Upper lobe of left lung (tissue), 6 donors: ENCODE results near the gene CLDN8. TPM values are rescaled to one million over a fixed set of nuclear protein-coding genes. Genes with fewer than 3 reads are reported as not detected.
A peak's percentile ranks its signal among the peaks of the same experiment; 100 is the strongest.

ENCODE experiments used
- ATAC-seq, 2 donors: fragments of 200-7000 bp; cut with Tn5 transposase; one replicate each; pipeline ENCODE4 v1.9.1; 2022; ENCODE audit warnings: mild to moderate bottlenecking in 2 of 2, moderate library complexity in 2 of 2; ENCODE audit not compliant: low FRiP score in 2 of 2
- DNase-seq, 2 donors: peaks; one replicate each; pipeline ENCODE4 v3.0.0-alpha.2; 2019 to 2020
- H3K27ac ChIP-seq, 4 donors: fragments of 200-600 bp; sonication (generic); one replicate each; pipeline ENCODE4 v1.5.1; 2016 to 2019
- H3K27me3 ChIP-seq, 4 donors: fragments of 200-600 bp; sonication (generic); one replicate each; pipeline ENCODE4 v1.5.1; 2017 to 2019
- H3K36me3 ChIP-seq, 4 donors: fragments of 200-600 bp; sonication (generic); one replicate each; pipeline ENCODE4 v1.5.1; 2016 to 2019
- H3K4me1 ChIP-seq, 4 donors: fragments of 200-600 bp; sonication (generic); one replicate each; pipeline ENCODE4 v1.5.1; 2018 to 2019
- H3K4me3 ChIP-seq, 4 donors: fragments of 200-600 bp; sonication (generic); one replicate each; pipeline ENCODE4 v1.5.1; 2017 to 2019; ENCODE audit warnings: mild to moderate bottlenecking in 2 of 4, moderate library complexity in 1 of 4
- H3K9me3 ChIP-seq, 4 donors: fragments of 200-600 bp; sonication (generic); one replicate each; pipeline ENCODE4 v1.5.1; 2018 to 2019
- EP300 ChIP-seq, 4 donors: sonication (generic); formaldehyde crosslinking; IDR thresholded peaks; one replicate each; pipeline ENCODE4 v1.5.1; 2017; ENCODE audit warnings: antibody characterized with exemption in 4 of 4, control low read depth in 2 of 4
- POLR2A ChIP-seq, 4 donors: fragments of 450-650 bp; IDR thresholded peaks; one replicate each; pipeline ENCODE4 v1.5.1; 2016 to 2017; ENCODE audit warnings: antibody characterized with exemption in 4 of 4, mild to moderate bottlenecking in 2 of 4
- POLR2AphosphoS5 ChIP-seq, 2 donors: sonication (generic); formaldehyde crosslinking; IDR thresholded peaks; one replicate each; pipeline ENCODE4 v1.5.1; 2017; ENCODE audit warnings: antibody characterized with exemption in 2 of 2
- WGBS, 2 donors: methylation state at CpG; one replicate each; pipeline ENCODE4 v1.1.5; 2017 to 2018; 5-methylcytosine and 5-hydroxymethylcytosine counted together
- total RNA-seq, 6 donors: library from RNA; depleted of rRNA in 4 of 6; stranded (reverse); fragments of >200 nt in 4 of 6; gene quantifications; one replicate each; pipeline versions ENCODE4 v1.1.0 to v1.2.1, GENCODE V29; 2016 to 2021
- TF ChIP-seq, protein P1 (sequence below), 6 experiments: fragments of 450-650 bp in 4 of 6; fragments of 200-600 bp in 2 of 6; sonication (generic) in 2 of 6; IDR thresholded peaks; one replicate each; pipeline ENCODE4 v1.5.1; 2016 to 2019; ENCODE audit warnings: antibody characterized with exemption in 6 of 6
- donor health status: DM: no; HTN: no; CAD: no; lungs with moderate emphysema.
- donor health status: DM: no; HTN: yes; CAD: no; lungs with severe emphysema.

Gene CLDN8
- total RNA-seq, 6 donors from 2014 or later = 0.09 to 4.8 (median 1.6) TPM; not detected in 2

DNA sequence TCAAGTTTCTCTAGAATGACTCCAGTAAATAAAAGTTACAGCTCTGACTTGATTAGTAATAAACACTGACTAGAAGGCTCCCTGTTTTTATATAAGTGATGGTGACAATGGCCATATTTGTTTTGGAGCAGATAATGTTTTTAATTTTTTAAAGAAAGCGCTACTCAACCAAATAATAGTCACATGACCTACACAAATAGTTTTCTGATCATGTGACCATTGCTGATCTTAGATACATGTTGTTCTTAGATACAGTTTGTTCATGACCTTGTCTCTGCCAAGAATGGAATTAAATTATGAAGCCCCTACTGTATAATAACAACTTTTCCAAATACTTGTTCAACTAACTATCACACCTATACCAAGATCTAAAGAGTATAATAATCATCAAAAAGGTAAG is 22.3 kb upstream of the CLDN8 start:
- Histone ChIP-seq H3K4me1 (no peaks in the 10 kb centered on the region), H3K27ac (no peak overlapping the region), H3K36me3 (no peaks in the 10 kb centered on the region), H3K4me3 (no peak overlapping the region), H3K9me3 (no peaks in the 10 kb centered on the region), H3K27me3 (no peaks in the 10 kb centered on the region)
- no peak for TF ChIP-seq POLR2AphosphoS5 (IDR thresholded peaks at IDR 0.05)
- 93 to 97% methylated on average over 1 of the region's 1 CpG for WGBS, 2 donors
- DNase-seq = no peak
- no peak for ATAC-seq

GRCh38 chr21:30234643-30235042 is 18.7 kb upstream of the CLDN8 start:
- ATAC-seq (no peak), DNase-seq (no peak)
- no peak for TF ChIP-seq EP300 (IDR thresholded peaks at IDR 0.05)
- TF ChIP-seq, protein P1, sequence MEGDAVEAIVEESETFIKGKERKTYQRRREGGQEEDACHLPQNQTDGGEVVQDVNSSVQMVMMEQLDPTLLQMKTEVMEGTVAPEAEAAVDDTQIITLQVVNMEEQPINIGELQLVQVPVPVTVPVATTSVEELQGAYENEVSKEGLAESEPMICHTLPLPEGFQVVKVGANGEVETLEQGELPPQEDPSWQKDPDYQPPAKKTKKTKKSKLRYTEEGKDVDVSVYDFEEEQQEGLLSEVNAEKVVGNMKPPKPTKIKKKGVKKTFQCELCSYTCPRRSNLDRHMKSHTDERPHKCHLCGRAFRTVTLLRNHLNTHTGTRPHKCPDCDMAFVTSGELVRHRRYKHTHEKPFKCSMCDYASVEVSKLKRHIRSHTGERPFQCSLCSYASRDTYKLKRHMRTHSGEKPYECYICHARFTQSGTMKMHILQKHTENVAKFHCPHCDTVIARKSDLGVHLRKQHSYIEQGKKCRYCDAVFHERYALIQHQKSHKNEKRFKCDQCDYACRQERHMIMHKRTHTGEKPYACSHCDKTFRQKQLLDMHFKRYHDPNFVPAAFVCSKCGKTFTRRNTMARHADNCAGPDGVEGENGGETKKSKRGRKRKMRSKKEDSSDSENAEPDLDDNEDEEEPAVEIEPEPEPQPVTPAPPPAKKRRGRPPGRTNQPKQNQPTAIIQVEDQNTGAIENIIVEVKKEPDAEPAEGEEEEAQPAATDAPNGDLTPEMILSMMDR (IDR thresholded peaks at IDR 0.05) = no peak
- TF ChIP-seq POLR2A (IDR thresholded peaks at IDR 0.05) = no peak
- no peak for TF ChIP-seq POLR2AphosphoS5 (IDR thresholded peaks at IDR 0.05)
- no peaks in the 10 kb centered on the region for H3K4me1 ChIP-seq
- H3K9me3 ChIP-seq = no peaks in the 10 kb centered on the region
- no peak overlapping the region for H3K27ac ChIP-seq
- WGBS, 2 donors = 60 to 69% methylated on average over 2 of the region's 2 CpGs
- no peaks in the 10 kb centered on the region for H3K36me3 ChIP-seq
- H3K4me3 ChIP-seq = no peak overlapping the region
- no peaks in the 10 kb centered on the region for H3K27me3 ChIP-seq

GRCh38 chr21:30234050-30234449 is 18.2 kb upstream of the CLDN8 start:
- no peak overlapping the region for H3K4me3 ChIP-seq
- DNase-seq = no peak
- H3K9me3 ChIP-seq = no peaks in the 10 kb centered on the region
- H3K27ac ChIP-seq = no peak overlapping the region
- 65 to 77% methylated on average over 3 of the region's 3 CpGs for WGBS, 2 donors
- H3K27me3 ChIP-seq = no peaks in the 10 kb centered on the region
- no peaks in the 10 kb centered on the region for H3K36me3 ChIP-seq
- H3K4me1 ChIP-seq = no peaks in the 10 kb centered on the region
- ATAC-seq = no peak
- TF ChIP-seq POLR2AphosphoS5 (IDR thresholded peaks at IDR 0.05) (no peak), POLR2A (IDR thresholded peaks at IDR 0.05) (no peak), EP300 (IDR thresholded peaks at IDR 0.05) (no peak)
- TF ChIP-seq, protein P1 (IDR thresholded peaks at IDR 0.05) = no peak

- Histone ChIP-seq H3K4me3 (no peak overlapping the region), H3K27me3 (no peaks in the 10 kb centered on the region), H3K4me1 (no peaks in the 10 kb centered on the region), H3K36me3 (no peaks in the 10 kb centered on the region), H3K27ac (no peak overlapping the region), H3K9me3 (no peaks in the 10 kb centered on the region)
- 69 to 82% methylated on average over 2 of the region's 2 CpGs for WGBS, 2 donors
- TF ChIP-seq POLR2A (IDR thresholded peaks at IDR 0.05) (no peak), EP300 (IDR thresholded peaks at IDR 0.05) (no peak), POLR2AphosphoS5 (IDR thresholded peaks at IDR 0.05) (no peak)
- TF ChIP-seq, protein P1 (IDR thresholded peaks at IDR 0.05) = no peak
- DNase-seq (no peak), ATAC-seq (peak in 1 of 2 donors; percentile 36)
Measured at GRCh38 chr21:30233228-30234020, 17.5 kb upstream of the CLDN8 start.

DNA sequence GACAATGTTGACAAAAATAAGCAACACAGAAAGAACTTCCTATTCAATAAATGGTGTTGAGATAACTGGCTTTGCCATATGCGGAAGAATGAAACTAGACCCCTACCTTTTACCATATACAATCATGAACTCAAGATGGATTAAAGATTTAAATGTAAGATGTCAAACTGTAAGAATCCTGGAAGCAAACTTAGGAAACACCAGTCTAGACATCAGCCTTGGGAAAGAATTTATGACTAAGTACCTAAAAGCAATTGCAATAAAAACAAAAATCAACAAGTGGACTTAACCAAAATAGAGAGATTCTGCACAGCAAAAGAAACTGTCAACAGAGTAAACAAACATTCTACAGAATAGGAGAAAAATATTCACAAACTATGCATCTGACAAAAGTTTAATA is 16.1 kb upstream of the CLDN8 start:
- Histone ChIP-seq H3K9me3 (no peaks in the 10 kb centered on the region), H3K4me1 (peaks cover 0 to 4% (median 2%) of the 10 kb centered on the region in 4 donors), H3K36me3 (no peaks in the 10 kb centered on the region), H3K27ac (no peak overlapping the region), H3K4me3 (no peak overlapping the region), H3K27me3 (no peaks in the 10 kb centered on the region)
- no peak for TF ChIP-seq POLR2A (IDR thresholded peaks at IDR 0.05)
- TF ChIP-seq, protein P1 (IDR thresholded peaks at IDR 0.05) = no peak
- TF ChIP-seq POLR2AphosphoS5 (IDR thresholded peaks at IDR 0.05) = no peak
- no peak for TF ChIP-seq EP300 (IDR thresholded peaks at IDR 0.05)
- WGBS, 2 donors = 97 to 100% methylated on average over 1 of the region's 1 CpG
- DNase-seq = no peak
- no peak for ATAC-seq
